Measurements from ENCODE around the gene OR4D6. TPM values are rescaled to one million over a fixed set of nuclear protein-coding genes. Genes with fewer than 3 reads are reported as not detected.

OR4D6 gene
- total and polyA plus RNA-seq, 4 donors = not detected

GRCh38 chr11:59475176-59475575, 18.4 kb downstream of the OR4D6 start:
- no peak overlapping the region for H3K9ac ChIP-seq (ENCODE audit: low read depth in 1 of 2, low read length in 2 of 2)
- no peaks in the 10 kb centered on the region for H3K27me3 ChIP-seq (ENCODE audit: control insufficient read depth in 4 of 4, insufficient read depth in 4 of 4, low read length in 3 of 4)
- H3K36me3 ChIP-seq (ENCODE audit: control insufficient read depth in 4 of 4, insufficient read depth in 3 of 4, low read depth in 1 of 4, low read length in 3 of 4) = no peaks in the 10 kb centered on the region
- no peak for DNase-seq (ENCODE audit: low spot score)
- no peak for TF ChIP-seq HNF4A (conservative IDR thresholded peaks at IDR 0.05)
- TF ChIP-seq TAF1 (conservative IDR thresholded peaks at IDR 0.05) = no peak
- no peak for TF ChIP-seq REST (IDR thresholded peaks at IDR 0.05)
- TF ChIP-seq RXRA (IDR thresholded peaks at IDR 0.05) = no peak
- no peak for TF ChIP-seq CTCF (IDR thresholded peaks at IDR 0.05; ENCODE audit: low read depth, low read length, missing input control)
- no peak for TF ChIP-seq HNF4G (IDR thresholded peaks at IDR 0.05)
- TF ChIP-seq SP1 (IDR thresholded peaks at IDR 0.05) = no peak
- no peak for TF ChIP-seq GABPA (IDR thresholded peaks at IDR 0.05 in 1 of 2, conservative IDR thresholded peaks at IDR 0.05 in 1 of 2)
- TF ChIP-seq ZBTB33 (IDR thresholded peaks at IDR 0.05) = no peak
- no peak for TF ChIP-seq EGR1 (IDR thresholded peaks at IDR 0.05; ENCODE audit: low read depth in 2 of 2)
- no peak for TF ChIP-seq FOXA2 (IDR thresholded peaks at IDR 0.05)
- TF ChIP-seq ATF3 (IDR thresholded peaks at IDR 0.05) = no peak
- TF ChIP-seq JUND (IDR thresholded peaks at IDR 0.05) = no peak
- TF ChIP-seq MAX (IDR thresholded peaks at IDR 0.05) = no peak
- WGBS = 65% methylated on average over 9 of the region's 9 CpGs
- H3K27ac ChIP-seq (ENCODE audit: low read depth in 1 of 2, low read length in 2 of 2) = no peak overlapping the region
- no peaks in the 10 kb centered on the region for H3K9me3 ChIP-seq (ENCODE audit: control insufficient read depth in 4 of 4, low read length in 3 of 4)
- H3K4me1 ChIP-seq (ENCODE audit: control insufficient read depth in 4 of 4, insufficient read depth in 4 of 4, low read length in 3 of 4) = no peaks in the 10 kb centered on the region
- no peak overlapping the region for H3K4me3 ChIP-seq (ENCODE audit: low read depth in 1 of 3, low read length in 3 of 3)

- Histone ChIP-seq H3K9me3 (ENCODE audit: control insufficient read depth in 4 of 4, low read length in 3 of 4) (no peaks in the 10 kb centered on the region), H3K27me3 (ENCODE audit: control insufficient read depth in 4 of 4, insufficient read depth in 4 of 4, low read length in 3 of 4) (no peaks in the 10 kb centered on the region), H3K27ac (ENCODE audit: low read depth in 1 of 2, low read length in 2 of 2) (no peak overlapping the region), H3K4me1 (ENCODE audit: control insufficient read depth in 4 of 4, insufficient read depth in 4 of 4, low read length in 3 of 4) (no peaks in the 10 kb centered on the region), H3K36me3 (ENCODE audit: control insufficient read depth in 4 of 4, insufficient read depth in 3 of 4, low read depth in 1 of 4, low read length in 3 of 4) (no peaks in the 10 kb centered on the region), H3K4me3 (ENCODE audit: low read depth in 1 of 3, low read length in 3 of 3) (no peak overlapping the region), H3K9ac (ENCODE audit: low read depth in 1 of 2, low read length in 2 of 2) (no peak overlapping the region)
- DNase-seq (ENCODE audit: low spot score) = no peak
- TF ChIP-seq REST (IDR thresholded peaks at IDR 0.05) = no peak
- no peak for TF ChIP-seq HNF4A (conservative IDR thresholded peaks at IDR 0.05)
- TF ChIP-seq MAX (IDR thresholded peaks at IDR 0.05) = no peak
- no peak for TF ChIP-seq TAF1 (conservative IDR thresholded peaks at IDR 0.05)
- TF ChIP-seq GABPA (IDR thresholded peaks at IDR 0.05 in 1 of 2, conservative IDR thresholded peaks at IDR 0.05 in 1 of 2) = no peak
- no peak for TF ChIP-seq YY1 (IDR thresholded peaks at IDR 0.05)
Observed at GRCh38 chr11:59479906-59480305, 23.1 kb downstream of the OR4D6 start.

All from liver (tissue), 9 donors.